HepG2 (cell line): ENCODE measurements around the gene MILR1. TPM values are rescaled to one million over a fixed set of nuclear protein-coding genes. Genes with fewer than 3 reads are reported as not detected.

Source experiments
- ADNP ChIP-seq: sonication (generic); formaldehyde crosslinking; IDR thresholded peaks from 2 replicates; pipeline ENCODE4 v1.4.0; 2020; ENCODE audit warnings: missing genetic modification reagents
- CEBPZ ChIP-seq: IDR thresholded peaks from 2 replicates; pipeline ENCODE4 v1.6.1; 2012; ENCODE audit warnings: low read length, improper control_type of control experiment
- CREB1 ChIP-seq, 2 experiments: fragments of 450-650 bp in 1 of 2; IDR thresholded peaks; 2 replicates each; pipeline ENCODE4 v1.6.1; 2016 to 2017; ENCODE audit warnings: control low read depth in 1 of 2, mild to moderate bottlenecking in 1 of 2, missing compliant biosample characterization in 1 of 2, missing genetic modification characterization in 1 of 2
- DDIT3 ChIP-seq: sonication (generic); formaldehyde crosslinking; IDR thresholded peaks from 2 replicates; pipeline ENCODE4 v1.4.0; 2020; ENCODE audit warnings: mild to moderate bottlenecking, missing genetic modification reagents
- FOSL2 ChIP-seq: sonication (generic); formaldehyde crosslinking; IDR thresholded peaks from 2 replicates; pipeline ENCODE4 v1.4.0; 2020; ENCODE audit warnings: missing genetic modification reagents
- GPBP1L1 ChIP-seq: sonication (generic); formaldehyde crosslinking; IDR thresholded peaks from 2 replicates; pipeline ENCODE4 v1.5.0; 2020; ENCODE audit warnings: mild to moderate bottlenecking, missing genetic modification reagents
- KDM3A ChIP-seq: IDR thresholded peaks from 2 replicates; pipeline ENCODE4 v1.6.1; 2018; ENCODE audit warnings: low read depth, missing compliant biosample characterization
- KDM4B ChIP-seq: sonication (generic); formaldehyde crosslinking; IDR thresholded peaks from 2 replicates; pipeline ENCODE4 v1.4.0; 2020; ENCODE audit warnings: missing genetic modification reagents
- MTA1 ChIP-seq: sonication (generic); formaldehyde crosslinking; IDR thresholded peaks from 2 replicates; pipeline ENCODE4 v1.4.0; 2020; ENCODE audit warnings: missing genetic modification reagents, mild to moderate bottlenecking, borderline replicate concordance
- MXI1 ChIP-seq: IDR thresholded peaks from 3 replicates; pipeline ENCODE4 v1.6.1; 2012; ENCODE audit warnings: low read depth, low read length, inconsistent platforms, borderline replicate concordance
- NR2F2 ChIP-seq: IDR thresholded peaks from 2 replicates; pipeline ENCODE4 v1.6.1; 2012; ENCODE audit warnings: low read depth, inconsistent platforms, borderline replicate concordance
- PAF1 ChIP-seq: IDR thresholded peaks from 2 replicates; pipeline ENCODE4 v1.6.1; 2016; ENCODE audit warnings: missing genetic modification reagents, missing compliant biosample characterization
- PRDM4 ChIP-seq: sonication (generic); formaldehyde crosslinking; IDR thresholded peaks from 2 replicates; pipeline ENCODE4 v1.9.0; 2021; ENCODE audit warnings: missing genetic modification reagents, borderline replicate concordance
- SSRP1 ChIP-seq: IDR thresholded peaks from 2 replicates; pipeline ENCODE4 v1.6.1; 2016; ENCODE audit warnings: control low read depth
- TOE1 ChIP-seq: sonication (generic); formaldehyde crosslinking; IDR thresholded peaks from 2 replicates; pipeline ENCODE4 v1.4.0; 2020; ENCODE audit warnings: mild to moderate bottlenecking, missing genetic modification reagents
- TP53 ChIP-seq: sonication (generic); formaldehyde crosslinking; conservative IDR thresholded peaks from 2 replicates; pipeline ENCODE4 v1.4.0; 2020; ENCODE audit warnings: missing genetic modification reagents
- ZNF10 ChIP-seq: sonication (generic); formaldehyde crosslinking; IDR thresholded peaks from 2 replicates; pipeline ENCODE4 v1.4.0; 2020; ENCODE audit warnings: mild to moderate bottlenecking, low read depth, missing genetic modification reagents, borderline replicate concordance
- ZNF160 ChIP-seq: sonication (generic); formaldehyde crosslinking; IDR thresholded peaks from 2 replicates; pipeline ENCODE4 v1.8.0; 2022; ENCODE audit warnings: mild to moderate bottlenecking, inconsistent platforms, missing genetic modification reagents
- ZNF274 ChIP-seq: sonication (generic); formaldehyde crosslinking; IDR thresholded peaks from 2 replicates; pipeline ENCODE4 v1.5.1; 2020; ENCODE audit warnings: mild to moderate bottlenecking, missing genetic modification reagents
- ZNF317 ChIP-seq: sonication (generic); formaldehyde crosslinking; IDR thresholded peaks from 2 replicates; pipeline ENCODE4 v1.5.0; 2020; ENCODE audit warnings: mild to moderate bottlenecking, missing genetic modification reagents
- ZNF431 ChIP-seq: sonication (generic); formaldehyde crosslinking; IDR thresholded peaks from 2 replicates; pipeline ENCODE4 v1.9.0; 2022; ENCODE audit warnings: missing genetic modification reagents, low read depth, mild to moderate bottlenecking, borderline replicate concordance
- ZNF510 ChIP-seq: sonication (generic); formaldehyde crosslinking; IDR thresholded peaks from 2 replicates; pipeline ENCODE4 v1.4.0; 2020; ENCODE audit warnings: low read depth, mild to moderate bottlenecking, missing genetic modification reagents
- polyA plus RNA-seq, 8 experiments: library from polyadenylated mRNA; depleted of rRNA in 3 of 8; stranded (reverse) in 7 of 8; unstranded in 1 of 8; fragments of >200 nt; fragmentation: Illumina TruSeq in 4 of 8; extraction: Trizol in 4 of 8; gene quantifications; 2 replicates each; pipeline versions ENCODE4 v1.2.1 to v1.2.3, GENCODE V29; 2011 to 2016; ENCODE audit warnings: low read depth in 4 of 8, missing spikeins in 1 of 8, mixed read lengths in 1 of 8; ENCODE audit not compliant: insufficient read depth in 1 of 8
- total RNA-seq, 5 experiments: library from RNA; depleted of rRNA; stranded (reverse); fragments of >200 nt; fragmentation: Illumina TruSeq; extraction: Trizol; gene quantifications; 2 replicates each; pipeline ENCODE4 v1.2.3, GENCODE V29; 2016; ENCODE audit warnings: low read depth in 1 of 5

The MILR1 gene
- total and polyA plus RNA-seq, 2 of the 13 experiments (the other 11 are each of a cell fraction or from before 2014, with no cell fraction given): 0.27 to 1.7 TPM

GRCh38 chr17:64406321-64407200 lies 42.4 kb upstream of the MILR1 start (continued):
- no peak for TF ChIP-seq PRDM4 (CRISPR knock-in tag)
- peak; percentile 43; the same call in 1 of the 2 replicates for TF ChIP-seq KDM4B
- TF ChIP-seq ZNF317 (CRISPR knock-in tag): peak; percentile 46; the same call in 1 of the 2 replicates
- TF ChIP-seq ZNF431 (CRISPR knock-in tag): peak; percentile 82; the same call in 1 of the 2 replicates
- peak; percentile 59; the same call in 1 of the 2 replicates for TF ChIP-seq SSRP1 (CRISPR knock-in tag)
- 0 out of 2 replicates have a peak, but pooled peaks have one; percentile 21 for TF ChIP-seq ZNF160
- no peak for TF ChIP-seq DDIT3 (CRISPR knock-in tag)
- TF ChIP-seq PAF1 (CRISPR knock-in tag): peak; percentile 40; the same call in 1 of the 2 replicates
- TF ChIP-seq TOE1 (CRISPR knock-in tag): peak; percentile 90
- TF ChIP-seq ADNP: no peak; the same call in 1 of the 2 replicates
- no peak for TF ChIP-seq CEBPZ
- TF ChIP-seq KDM3A: peak; percentile 30; the same call in 1 of the 2 replicates
- TF ChIP-seq MTA1 (CRISPR knock-in tag): peak; percentile 81
- TF ChIP-seq MXI1: peak; percentile 50; the same call in 1 of the 3 replicates
- TF ChIP-seq TP53: no peak; the same call in 1 of the 2 replicates
- no peak for TF ChIP-seq ZNF274 (CRISPR knock-in tag)
- TF ChIP-seq FOSL2 (CRISPR knock-in tag): peak; percentile 38
- peak; percentile 91 for TF ChIP-seq NR2F2
- TF ChIP-seq CREB1 (IDR thresholded peaks at IDR 0.05): peak; percentile 44; the same call in 1 of the 2 replicates
- no peak for TF ChIP-seq CREB1 (CRISPR knock-in tag; IDR thresholded peaks at IDR 0.05)
- TF ChIP-seq GPBP1L1 (CRISPR knock-in tag): no peak
- no peak for TF ChIP-seq ZNF10 (CRISPR knock-in tag)
- peak; percentile 72; the same call in 1 of the 2 replicates for TF ChIP-seq ZNF510 (CRISPR knock-in tag)
